Measurements from ENCODE around the gene ABCA1.
"Not testable (repeated sequence)": the region's sequence is repeated elsewhere in the genome, so short reads cannot be mapped to it uniquely, and the experiment has no call there.

ABCA1 gene

DNA sequence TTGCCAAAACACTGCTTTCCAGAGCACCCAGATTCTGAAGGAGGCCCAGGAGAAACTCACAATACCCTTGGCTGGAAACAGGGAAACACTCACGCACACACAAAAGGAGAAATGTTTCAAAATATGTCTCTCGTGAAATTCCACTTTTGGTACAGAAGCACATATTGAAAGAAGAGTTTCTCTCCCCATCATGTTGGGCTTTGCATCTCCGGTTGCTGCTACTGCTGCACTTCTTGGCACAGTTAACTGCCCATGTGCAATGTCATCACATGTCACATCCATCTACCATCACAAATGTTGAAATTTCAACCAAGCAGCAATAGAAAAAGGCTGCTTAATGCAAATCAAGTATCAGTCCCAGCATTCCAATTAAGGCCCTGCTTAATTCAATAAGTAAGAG is 72.1 kb downstream of the ABCA1 start:
- no peaks in the 10 kb centered on the region for H3K4me1 ChIP-seq (ENCODE audit: control insufficient read depth, insufficient read depth, low read length, poor library complexity, severe bottlenecking)
- H3K4me3 ChIP-seq (ENCODE audit: extremely low read depth, insufficient read depth, low read length, poor library complexity, severe bottlenecking) = no peak overlapping the region
- WGBS, 2 experiments (ENCODE audit: insufficient coverage in 2 of 2) = 94 to 100% methylated on average over 2 to 3 of the region's 3 CpGs
- H3K9me3 ChIP-seq (ENCODE audit: control insufficient read depth, low read length) = no peaks in the 10 kb centered on the region
- H3K36me3 ChIP-seq (ENCODE audit: control insufficient read depth, insufficient read depth, low read length) = peaks cover 32% of the 10 kb centered on the region
- H3K27ac ChIP-seq (ENCODE audit: low read depth, low read length, severe bottlenecking) = no peak overlapping the region

DNA sequence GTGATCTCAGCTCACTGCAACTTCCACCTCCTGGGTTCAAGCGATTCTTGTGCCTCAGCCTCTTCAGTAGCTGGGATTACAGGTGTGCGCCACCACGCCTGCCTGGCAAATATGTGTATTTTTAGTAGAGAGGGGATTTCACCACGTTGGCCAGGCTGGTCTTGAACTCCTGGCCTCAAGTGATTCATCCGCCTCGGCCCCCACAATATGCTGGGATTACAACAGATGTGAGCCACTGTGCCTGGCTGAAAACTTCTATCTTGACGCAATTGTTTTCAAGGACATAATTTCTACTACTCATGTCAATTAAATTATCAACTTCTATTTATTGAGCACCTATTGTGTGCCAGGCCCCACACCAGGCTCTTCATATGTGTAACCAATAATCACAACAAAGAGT is 72.7 kb downstream of the ABCA1 start:
- not testable (repeated sequence) for H3K27ac ChIP-seq (ENCODE audit: low read depth, low read length, severe bottlenecking); H3K9me3 ChIP-seq (ENCODE audit: control insufficient read depth, low read length); H3K4me3 ChIP-seq (ENCODE audit: extremely low read depth, insufficient read depth, low read length, poor library complexity, severe bottlenecking); H3K4me1 ChIP-seq (ENCODE audit: control insufficient read depth, insufficient read depth, low read length, poor library complexity, severe bottlenecking)
- WGBS, 2 experiments (ENCODE audit: insufficient coverage in 2 of 2) = 87 to 99% methylated on average over 7 of the region's 7 CpGs
- peaks cover 31% of the 10 kb centered on the region for H3K36me3 ChIP-seq (ENCODE audit: control insufficient read depth, insufficient read depth, low read length)

DNA sequence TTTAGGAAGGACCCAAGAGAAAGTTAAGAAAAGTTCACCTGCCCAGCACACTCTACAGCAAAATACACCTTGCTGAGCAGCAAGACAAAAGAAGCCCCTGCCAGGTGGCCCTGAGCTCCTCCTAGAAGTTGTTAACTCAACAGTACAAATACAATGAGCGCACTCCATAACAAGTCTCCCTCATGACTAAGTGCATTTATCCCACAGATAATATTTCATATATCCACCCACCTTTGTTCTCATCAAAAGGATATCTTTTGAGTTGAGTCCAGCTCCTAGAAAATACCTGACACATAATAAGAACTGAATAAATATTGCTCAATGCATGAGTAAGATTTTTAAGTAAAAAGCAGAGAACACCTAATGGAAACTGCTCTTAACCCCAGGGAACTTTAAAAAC is 73.3 kb downstream of the ABCA1 start:
- Histone ChIP-seq H3K36me3 (ENCODE audit: control insufficient read depth, insufficient read depth, low read length) (peaks cover 27% of the 10 kb centered on the region), H3K9me3 (ENCODE audit: control insufficient read depth, low read length) (no peaks in the 10 kb centered on the region), H3K4me1 (ENCODE audit: control insufficient read depth, insufficient read depth, low read length, poor library complexity, severe bottlenecking) (no peaks in the 10 kb centered on the region), H3K4me3 (ENCODE audit: extremely low read depth, insufficient read depth, low read length, poor library complexity, severe bottlenecking) (no peak overlapping the region), H3K27ac (ENCODE audit: low read depth, low read length, severe bottlenecking) (no peak overlapping the region)
- 100% methylated on average over 1 of the region's 1 CpG for WGBS, 2 experiments (ENCODE audit: insufficient coverage in 2 of 2)

DNA sequence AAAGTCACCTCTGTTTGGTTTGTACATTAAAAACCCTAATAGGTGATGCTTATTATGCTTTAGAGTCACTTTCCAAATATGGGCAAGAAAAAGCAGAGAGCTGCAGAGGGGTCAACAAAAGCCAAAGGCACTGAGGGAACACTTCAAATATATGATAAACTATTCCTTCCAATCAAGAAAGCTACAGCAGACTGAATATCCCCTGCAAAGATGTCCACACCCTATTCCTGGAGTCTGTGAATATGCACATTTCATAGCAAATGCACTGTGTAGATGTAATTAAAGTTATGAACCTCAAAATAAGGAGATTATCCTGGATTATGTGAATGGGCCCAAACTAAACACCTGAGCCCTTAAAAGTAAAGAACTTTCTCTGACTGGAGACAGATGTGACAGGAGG is 74.3 kb downstream of the ABCA1 start:
- no peak overlapping the region for H3K4me3 ChIP-seq (ENCODE audit: extremely low read depth, insufficient read depth, low read length, poor library complexity, severe bottlenecking)
- H3K27ac ChIP-seq (ENCODE audit: low read depth, low read length, severe bottlenecking) = no peak overlapping the region
- H3K4me1 ChIP-seq (ENCODE audit: control insufficient read depth, insufficient read depth, low read length, poor library complexity, severe bottlenecking) = no peaks in the 10 kb centered on the region
- peaks cover 25% of the 10 kb centered on the region for H3K36me3 ChIP-seq (ENCODE audit: control insufficient read depth, insufficient read depth, low read length)
- H3K9me3 ChIP-seq (ENCODE audit: control insufficient read depth, low read length) = no peaks in the 10 kb centered on the region

DNA sequence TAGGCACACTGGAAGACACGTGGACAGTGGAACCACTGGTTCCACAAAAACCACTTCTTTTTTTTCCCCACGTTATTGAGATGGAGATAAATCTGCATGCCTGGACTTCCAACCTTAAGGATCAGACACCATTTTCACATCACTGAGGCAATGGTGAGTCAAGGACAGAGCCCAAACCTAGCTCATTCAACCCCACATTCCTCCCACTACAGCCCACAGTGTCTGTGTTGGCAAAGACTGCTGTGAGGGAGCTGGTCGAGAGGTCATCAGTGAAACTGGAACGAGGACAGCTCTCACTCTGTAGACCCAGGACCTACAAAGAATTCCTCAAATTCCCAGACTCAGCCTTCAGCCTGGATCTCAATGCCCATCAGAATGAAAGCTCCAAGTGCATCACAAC is 74.8 kb downstream of the ABCA1 start:
- peaks cover 20% of the 10 kb centered on the region for H3K36me3 ChIP-seq (ENCODE audit: control insufficient read depth, insufficient read depth, low read length)
- H3K4me1 ChIP-seq (ENCODE audit: control insufficient read depth, insufficient read depth, low read length, poor library complexity, severe bottlenecking) = no peaks in the 10 kb centered on the region
- H3K4me3 ChIP-seq (ENCODE audit: extremely low read depth, insufficient read depth, low read length, poor library complexity, severe bottlenecking) = no peak overlapping the region
- H3K27ac ChIP-seq (ENCODE audit: low read depth, low read length, severe bottlenecking) = no peak overlapping the region
- WGBS, 2 experiments (ENCODE audit: insufficient coverage in 2 of 2) = 86 to 94% methylated on average over 2 of the region's 4 CpGs
- H3K9me3 ChIP-seq (ENCODE audit: control insufficient read depth, low read length) = no peaks in the 10 kb centered on the region

DNA sequence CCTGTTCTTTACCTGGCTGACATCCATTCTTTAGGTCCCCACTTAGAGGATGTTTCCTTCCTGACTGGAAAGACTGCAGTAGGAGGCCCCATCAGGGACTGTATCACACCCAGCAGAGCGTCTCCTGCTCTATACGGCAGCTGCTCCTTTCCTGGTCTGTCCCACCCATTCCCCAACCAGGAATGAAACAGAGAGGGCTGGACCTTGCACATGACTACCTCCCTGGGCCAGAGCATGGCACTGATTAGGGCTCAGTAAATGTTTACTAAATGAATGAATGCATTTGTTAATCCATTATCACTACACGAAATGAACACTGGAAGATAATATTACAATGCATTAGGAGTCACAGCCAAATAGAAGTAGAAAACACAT is 76.4 kb downstream of the ABCA1 start:
- Histone ChIP-seq H3K36me3 (ENCODE audit: control insufficient read depth, insufficient read depth, low read length) (peaks cover 10% of the 10 kb centered on the region), H3K9me3 (ENCODE audit: control insufficient read depth, low read length) (no peaks in the 10 kb centered on the region), H3K4me1 (ENCODE audit: control insufficient read depth, insufficient read depth, low read length, poor library complexity, severe bottlenecking) (no peaks in the 10 kb centered on the region), H3K27ac (ENCODE audit: low read depth, low read length, severe bottlenecking) (no peak overlapping the region), H3K4me3 (ENCODE audit: extremely low read depth, insufficient read depth, low read length, poor library complexity, severe bottlenecking) (no peak overlapping the region)
- WGBS, 2 experiments (ENCODE audit: insufficient coverage in 2 of 2) = 92 to 94% methylated on average over 2 of the region's 3 CpGs

DNA sequence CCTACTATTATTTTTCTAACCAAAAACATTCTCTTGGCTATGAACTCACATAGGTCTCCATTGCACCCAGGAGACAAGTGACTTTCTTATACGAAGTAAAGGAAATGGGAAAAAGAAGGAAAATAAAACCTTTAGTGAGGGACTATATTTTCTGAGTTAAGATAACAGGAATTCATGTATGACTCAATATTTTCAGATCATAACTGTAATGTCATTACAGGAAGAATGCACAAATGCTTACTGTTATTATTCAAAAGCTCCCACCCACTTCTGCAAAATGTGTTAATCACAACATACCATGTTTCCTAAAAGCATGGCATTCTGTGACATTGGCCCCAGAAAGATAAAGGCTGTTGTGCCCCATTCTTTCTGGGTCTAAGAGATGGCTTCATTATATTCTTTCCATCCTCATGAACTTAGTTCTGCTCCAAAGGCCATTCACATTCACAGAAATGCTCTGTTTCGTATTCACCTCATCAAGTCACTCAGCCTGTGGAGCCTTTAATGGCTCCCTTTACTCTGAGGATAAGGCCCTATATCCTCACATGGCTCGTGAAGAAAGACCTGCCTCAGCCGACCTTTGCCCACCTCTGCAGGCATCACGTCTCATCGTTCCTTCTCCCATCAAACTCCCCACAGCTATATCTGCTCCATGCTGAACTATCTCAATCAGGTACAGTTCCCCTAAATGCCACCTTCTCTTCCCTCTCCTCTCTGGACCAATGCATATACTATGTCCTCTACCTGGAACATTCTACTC is 77.0 kb downstream of the ABCA1 start:
- Histone ChIP-seq H3K4me1 (ENCODE audit: control insufficient read depth, insufficient read depth, low read length, poor library complexity, severe bottlenecking) (no peaks in the 10 kb centered on the region), H3K36me3 (ENCODE audit: control insufficient read depth, insufficient read depth, low read length) (peaks cover 10% of the 10 kb centered on the region), H3K4me3 (ENCODE audit: extremely low read depth, insufficient read depth, low read length, poor library complexity, severe bottlenecking) (no peak overlapping the region), H3K9me3 (ENCODE audit: control insufficient read depth, low read length) (no peaks in the 10 kb centered on the region), H3K27ac (ENCODE audit: low read depth, low read length, severe bottlenecking) (no peak overlapping the region)
- WGBS, 2 experiments (ENCODE audit: insufficient coverage in 2 of 2) = 89 to 94% methylated on average over 5 of the region's 6 CpGs

DNA sequence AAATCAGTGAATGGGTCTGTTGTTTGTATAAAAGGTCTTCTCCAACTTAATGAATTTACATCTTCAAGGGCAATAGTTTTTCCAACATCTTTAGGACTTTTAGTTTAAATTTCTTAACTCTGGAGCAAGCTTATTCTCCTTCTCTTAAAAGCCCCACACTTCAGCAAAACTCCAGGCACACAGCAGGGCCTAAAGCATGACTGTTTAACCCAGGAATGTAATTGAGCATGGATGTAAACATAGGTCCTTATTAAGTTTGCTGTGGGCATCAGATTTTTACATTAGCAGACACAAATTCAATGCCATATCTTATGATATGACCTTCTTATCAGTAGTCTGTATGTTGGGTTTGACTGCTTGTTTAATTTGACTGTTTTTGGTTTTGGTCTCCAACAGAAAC is 78.9 kb downstream of the ABCA1 start:
- Histone ChIP-seq H3K27ac (ENCODE audit: low read depth, low read length, severe bottlenecking) (no peak overlapping the region), H3K4me1 (ENCODE audit: control insufficient read depth, insufficient read depth, low read length, poor library complexity, severe bottlenecking) (no peaks in the 10 kb centered on the region), H3K36me3 (ENCODE audit: control insufficient read depth, insufficient read depth, low read length) (peaks cover 3% of the 10 kb centered on the region), H3K4me3 (ENCODE audit: extremely low read depth, insufficient read depth, low read length, poor library complexity, severe bottlenecking) (no peak overlapping the region), H3K9me3 (ENCODE audit: control insufficient read depth, low read length) (no peaks in the 10 kb centered on the region)

DNA sequence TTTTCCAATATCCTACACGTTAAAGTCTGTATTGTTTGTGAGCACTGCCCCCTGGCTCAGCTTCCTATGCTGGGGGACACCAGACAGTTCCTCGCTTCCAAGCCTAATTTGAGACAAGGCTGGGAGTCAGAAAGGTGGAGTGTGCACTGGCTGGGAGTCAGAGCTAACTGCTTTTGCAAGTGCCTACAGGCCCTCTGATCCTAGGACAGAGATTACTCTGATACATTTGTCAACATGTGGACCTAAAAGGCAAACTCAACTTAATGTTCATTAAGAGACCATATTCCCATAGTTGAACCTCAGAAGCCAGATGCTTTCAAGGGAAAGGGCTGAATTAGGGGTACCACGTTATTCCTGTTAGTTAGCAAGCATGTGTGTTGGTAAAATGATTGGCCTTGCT is 83.2 kb downstream of the ABCA1 start:
- peaks cover 10% of the 10 kb centered on the region for H3K4me1 ChIP-seq (ENCODE audit: control insufficient read depth, insufficient read depth, low read length, poor library complexity, severe bottlenecking)
- H3K27ac ChIP-seq (ENCODE audit: low read depth, low read length, severe bottlenecking) = no peak overlapping the region
- 74 to 100% methylated on average over 2 to 3 of the region's 3 CpGs for WGBS, 2 experiments (ENCODE audit: insufficient coverage in 2 of 2)
- no peaks in the 10 kb centered on the region for H3K9me3 ChIP-seq (ENCODE audit: control insufficient read depth, low read length)
- H3K36me3 ChIP-seq (ENCODE audit: control insufficient read depth, insufficient read depth, low read length) = peaks cover 15% of the 10 kb centered on the region
- H3K4me3 ChIP-seq (ENCODE audit: extremely low read depth, insufficient read depth, low read length, poor library complexity, severe bottlenecking) = no peak overlapping the region

DNA sequence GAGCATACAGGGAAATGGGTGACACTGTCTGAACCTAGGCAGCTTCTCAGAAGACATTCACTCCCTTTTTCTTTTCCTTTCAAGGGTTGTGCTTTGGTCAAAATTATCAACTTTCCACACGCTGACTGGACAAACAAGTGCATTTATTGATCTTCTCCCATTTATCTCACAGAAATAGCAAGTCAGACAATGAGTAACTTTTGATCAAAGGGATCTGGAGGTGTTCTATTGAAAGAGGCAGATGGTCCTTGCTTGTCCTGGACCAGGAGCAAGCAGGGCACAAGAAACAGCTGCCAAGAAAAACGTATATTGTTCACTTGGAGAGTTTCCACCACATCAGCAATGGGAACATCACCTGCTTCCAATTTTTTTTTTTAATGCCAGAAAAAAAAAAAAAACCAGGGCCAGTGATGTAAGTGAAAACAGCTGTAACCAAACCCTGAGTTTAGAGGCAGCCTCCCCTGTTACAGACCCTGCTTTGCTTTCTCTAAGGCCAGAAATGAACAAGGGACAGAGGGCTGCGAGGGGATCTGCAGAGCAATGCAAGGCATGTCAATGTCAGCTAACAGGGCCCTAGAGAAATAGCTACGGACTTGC is 84.2 kb downstream of the ABCA1 start:
- Histone ChIP-seq H3K4me1 (ENCODE audit: control insufficient read depth, insufficient read depth, low read length, poor library complexity, severe bottlenecking) (peaks cover 10% of the 10 kb centered on the region), H3K27ac (ENCODE audit: low read depth, low read length, severe bottlenecking) (no peak overlapping the region), H3K4me3 (ENCODE audit: extremely low read depth, insufficient read depth, low read length, poor library complexity, severe bottlenecking) (no peak overlapping the region), H3K9me3 (ENCODE audit: control insufficient read depth, low read length) (no peaks in the 10 kb centered on the region), H3K36me3 (ENCODE audit: control insufficient read depth, insufficient read depth, low read length) (peaks cover 19% of the 10 kb centered on the region)
- 75 to 92% methylated on average over 2 to 4 of the region's 4 CpGs for WGBS, 2 experiments (ENCODE audit: insufficient coverage in 2 of 2)

DNA sequence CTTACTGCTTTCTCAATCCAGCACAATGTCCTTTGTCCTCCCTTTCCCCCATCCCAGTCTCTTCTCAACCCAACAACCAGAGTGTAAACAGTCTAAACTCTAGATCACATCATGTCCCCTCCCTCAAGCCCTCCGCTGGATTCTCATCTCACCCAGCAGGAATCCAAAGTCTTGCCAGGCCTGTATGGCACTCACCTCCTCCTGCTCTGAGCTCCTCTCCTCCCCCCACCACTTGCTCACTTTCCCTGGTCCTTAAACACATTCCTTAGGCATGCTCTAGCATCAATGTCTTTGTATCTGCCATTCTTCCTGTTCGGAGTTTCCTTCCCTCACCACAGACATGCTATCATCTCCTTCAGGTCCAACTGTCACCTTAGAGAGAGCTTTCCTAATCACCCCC is 85.3 kb downstream of the ABCA1 start:
- WGBS, 2 experiments (ENCODE audit: insufficient coverage in 2 of 2) = 84 to 88% methylated on average over 2 of the region's 2 CpGs
- H3K36me3 ChIP-seq (ENCODE audit: control insufficient read depth, insufficient read depth, low read length) = peaks cover 20% of the 10 kb centered on the region
- no peak overlapping the region for H3K4me3 ChIP-seq (ENCODE audit: extremely low read depth, insufficient read depth, low read length, poor library complexity, severe bottlenecking)
- peaks cover 10% of the 10 kb centered on the region for H3K4me1 ChIP-seq (ENCODE audit: control insufficient read depth, insufficient read depth, low read length, poor library complexity, severe bottlenecking)
- no peaks in the 10 kb centered on the region for H3K9me3 ChIP-seq (ENCODE audit: control insufficient read depth, low read length)
- no peak overlapping the region for H3K27ac ChIP-seq (ENCODE audit: low read depth, low read length, severe bottlenecking)

Measured in mesodermal cell (in vitro differentiated cells).